GM18951 (cell line): ENCODE data around the gene FRMPD1.
"Not testable (repeated sequence)": the region's sequence is repeated elsewhere in the genome, so short reads cannot be mapped to it uniquely, and the experiment has no call there.

Experiments
- POLR2A ChIP-seq: IDR thresholded peaks from 4 replicates; pipeline ENCODE4 v1.6.1; 2011; ENCODE audit warnings: mild to moderate bottlenecking; ENCODE audit not compliant: insufficient read length, insufficient read depth; ENCODE audit errors: extremely low read depth
- in situ Hi-C: fragments of 300-500 bp; cut with MboI; formaldehyde crosslinking; loops from one replicate; pipeline ENCODE4 v1.12.0; 2022; ENCODE audit warnings: low sequenced_read_pairs, mixed read lengths, inconsistent platforms; ENCODE audit not compliant: unreplicated experiment

Gene FRMPD1

DNA sequence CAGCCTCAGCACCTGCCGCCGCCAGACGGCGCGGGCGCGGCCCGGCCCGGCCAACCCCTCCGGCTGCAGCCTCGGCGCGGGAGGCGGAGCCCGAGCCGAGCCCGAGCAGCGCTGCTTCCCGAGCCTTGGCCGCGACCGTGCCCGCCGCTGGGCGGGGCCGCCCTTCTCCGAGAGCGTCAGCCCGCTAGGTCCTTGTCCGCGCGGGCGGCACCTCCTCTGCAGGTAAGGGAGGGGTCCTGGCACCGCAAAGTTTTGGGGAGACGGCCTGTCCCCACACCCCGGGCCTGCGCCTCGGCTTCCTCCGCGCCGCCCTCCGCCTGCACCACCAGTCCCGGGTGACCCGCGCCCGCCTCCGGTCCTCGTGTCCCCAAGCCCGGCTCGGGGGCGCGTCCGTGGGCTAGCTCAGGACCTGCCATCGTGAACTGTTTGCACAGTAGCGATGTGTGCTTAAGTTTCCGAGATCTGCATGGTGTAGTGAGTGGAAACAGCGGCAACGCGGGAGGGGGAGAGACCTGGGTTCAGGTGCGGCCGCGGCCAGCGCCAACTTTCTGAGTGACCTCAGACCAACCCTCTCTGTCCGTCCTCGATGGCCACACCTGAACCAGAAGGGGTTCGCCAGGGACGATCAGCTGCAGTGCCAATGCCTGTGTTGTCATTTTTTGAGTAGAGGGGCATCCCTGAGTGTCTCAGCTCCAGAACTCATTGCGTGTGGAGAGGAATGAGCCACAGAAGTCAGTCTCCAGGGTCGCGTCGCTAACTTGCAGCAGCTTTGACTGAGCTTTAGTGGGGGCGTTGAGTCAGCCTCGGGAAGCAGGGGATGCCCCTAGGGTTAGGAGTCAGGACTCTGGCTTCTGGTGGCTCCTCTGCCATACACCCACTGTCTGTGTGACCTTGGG is at the start of gene FRMPD1:
TSS of gene FRMPD1 (plus strand) at position 82 of the 896 bp plus-strand sequence. CDS start 41,688 bp downstream, outside the sequence.
- no peak for TF ChIP-seq POLR2A
- in situ Hi-C loops, result no loop called here

- in situ Hi-C loops, result not testable (repeated sequence)
Observed at GRCh38 chr9:37602061-37602460, 48.7 kb upstream of the FRMPD1 start.

DNA sequence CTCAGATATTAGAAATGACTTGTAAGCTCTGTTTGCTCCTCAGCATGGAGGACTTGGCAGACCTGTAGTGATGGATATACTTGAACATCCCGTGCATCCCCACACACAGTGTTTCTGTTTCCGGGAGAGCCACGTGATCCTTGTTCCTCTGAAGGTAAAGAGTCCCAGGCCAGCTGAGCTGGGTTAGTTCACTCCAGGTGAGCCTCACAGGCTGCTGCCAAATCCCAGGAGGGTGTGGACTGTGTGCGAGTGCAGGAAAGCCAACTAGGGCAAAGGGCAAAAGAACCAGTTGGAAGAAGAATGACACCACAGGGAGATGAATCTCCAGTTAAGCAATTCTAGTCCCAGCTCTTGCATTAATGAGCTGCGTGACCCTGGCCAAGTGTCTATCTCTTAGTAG is 47.9 kb upstream of the FRMPD1 start:
- no peak for TF ChIP-seq POLR2A
- in situ Hi-C loops, result no loop called here

DNA sequence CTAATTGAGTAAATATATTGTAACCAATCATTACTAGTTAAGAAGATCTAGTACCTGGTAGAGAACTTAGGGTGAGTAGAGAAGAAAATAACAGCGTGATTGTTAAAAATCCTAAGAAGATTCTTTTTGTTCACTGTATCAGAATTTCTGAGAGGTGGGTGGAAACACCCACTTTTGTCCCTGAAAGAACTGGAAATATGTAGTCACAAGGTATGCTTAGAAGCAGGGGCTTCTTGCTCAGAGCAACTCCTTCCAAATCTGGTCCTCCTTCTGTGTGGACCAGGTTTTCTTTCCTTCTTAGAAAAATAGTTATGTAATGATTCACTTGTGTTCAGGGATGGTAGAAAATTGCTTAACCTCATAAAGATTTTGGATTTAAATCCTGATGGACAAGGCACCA is 46.5 kb upstream of the FRMPD1 start:
- TF ChIP-seq POLR2A, result no peak
- in situ Hi-C loops, result no loop called here

- TF ChIP-seq POLR2A, result no peak
- in situ Hi-C loops, result no loop called here
Observed at GRCh38 chr9:37608250-37608649, 42.5 kb upstream of the FRMPD1 start.

DNA sequence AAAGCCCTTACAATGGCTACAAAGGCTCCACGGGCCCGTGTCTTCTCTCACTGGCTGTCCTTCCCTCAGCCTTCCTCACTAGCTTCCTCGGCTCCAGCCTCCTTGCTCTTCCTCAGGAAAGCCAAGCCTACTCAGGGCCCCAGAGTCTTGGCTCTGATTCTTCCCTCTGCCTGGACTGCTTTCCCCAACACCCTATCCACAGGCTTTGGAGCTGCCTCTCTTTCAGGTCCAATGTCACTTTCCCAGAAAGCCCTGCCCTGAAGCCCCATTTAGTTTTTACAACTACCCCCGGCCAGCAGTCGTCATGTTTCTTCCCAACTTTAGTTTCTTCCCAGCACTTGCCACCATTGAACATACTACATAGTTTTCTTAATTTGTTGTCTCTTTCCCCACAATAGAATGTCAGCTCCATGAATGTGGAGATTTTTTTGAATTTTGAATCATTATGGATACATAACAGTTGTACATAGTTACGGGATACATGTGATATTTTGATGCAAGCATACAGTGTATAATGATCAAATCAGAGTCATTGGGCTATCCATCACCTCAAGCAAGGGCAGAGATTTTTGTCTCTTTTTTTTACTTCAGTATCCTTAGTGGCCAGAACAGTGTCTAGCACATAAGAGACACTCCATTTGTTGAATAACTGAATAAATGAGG is 40.9 kb upstream of the FRMPD1 start:
- in situ Hi-C loops, result no loop called here
- TF ChIP-seq POLR2A, result no peak

DNA sequence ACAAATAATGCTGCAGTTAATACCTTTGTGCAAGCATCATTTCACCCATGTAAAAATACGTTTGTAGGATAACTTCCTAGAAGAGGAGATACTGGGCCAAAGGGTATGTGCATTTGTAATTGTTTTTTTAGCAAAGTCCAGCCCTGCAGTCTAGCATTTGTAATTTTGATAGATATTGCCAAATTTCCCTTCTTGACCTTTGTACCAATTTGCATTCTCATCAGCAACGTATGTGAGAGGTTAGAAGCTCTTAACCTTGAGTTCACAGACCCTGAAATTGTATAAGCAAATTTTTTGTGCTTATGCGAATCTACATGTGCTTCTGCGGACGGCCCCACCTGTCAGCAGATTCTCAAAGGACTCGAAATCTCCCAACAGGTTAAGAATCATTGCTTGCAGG is 39.7 kb upstream of the FRMPD1 start:
- TF ChIP-seq POLR2A, result no peak
- in situ Hi-C loops, result no loop called here

GRCh38 chr9:37611961-37612360 is 38.8 kb upstream of the FRMPD1 start:
- no peak for TF ChIP-seq POLR2A
- in situ Hi-C loops, result no loop called here

- TF ChIP-seq POLR2A, result no peak
- in situ Hi-C loops, result no loop called here
Observed at GRCh38 chr9:37617161-37617560, 33.6 kb upstream of the FRMPD1 start.

DNA sequence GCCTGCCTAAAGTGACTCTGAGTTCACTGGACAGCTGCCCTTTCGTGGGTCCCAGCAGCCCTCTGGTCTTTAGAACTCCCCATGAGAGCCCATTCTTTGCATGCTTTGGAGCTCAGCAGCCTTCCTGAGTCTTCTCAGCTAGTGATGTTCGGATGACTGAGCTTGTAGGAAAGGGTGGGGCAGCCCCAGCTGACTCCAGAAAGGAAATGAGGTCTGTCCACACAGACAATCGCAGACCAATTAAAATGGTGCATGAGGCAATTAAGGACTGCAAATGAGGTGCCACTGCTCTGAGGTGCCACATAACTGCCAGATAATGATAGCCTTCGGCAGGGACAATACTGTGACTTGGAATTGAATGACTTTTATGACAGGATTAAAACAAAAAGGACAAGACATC is 32.9 kb upstream of the FRMPD1 start:
- no peak for TF ChIP-seq POLR2A
- in situ Hi-C loops, result no loop called here

DNA sequence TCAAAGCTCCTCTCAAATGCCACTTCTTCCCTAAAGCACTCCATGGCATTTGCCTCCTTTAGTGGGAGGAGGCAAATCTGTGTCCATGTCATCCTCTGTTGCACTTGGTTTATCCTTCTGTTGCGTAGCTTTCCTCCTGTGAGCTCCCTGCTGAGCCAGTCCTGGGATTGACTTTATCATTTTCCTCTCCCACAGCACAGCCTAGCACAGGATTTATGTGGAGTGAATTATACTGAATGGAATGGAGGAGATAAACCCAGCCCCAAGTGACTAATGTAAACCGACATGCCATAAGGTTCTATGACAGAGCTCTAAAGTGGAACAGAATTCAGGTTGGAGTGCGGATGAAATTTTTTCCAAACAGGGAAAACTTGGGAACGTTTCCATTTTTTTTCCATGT is 31.9 kb upstream of the FRMPD1 start:
- no peak for TF ChIP-seq POLR2A
- in situ Hi-C loops, result no loop called here

DNA sequence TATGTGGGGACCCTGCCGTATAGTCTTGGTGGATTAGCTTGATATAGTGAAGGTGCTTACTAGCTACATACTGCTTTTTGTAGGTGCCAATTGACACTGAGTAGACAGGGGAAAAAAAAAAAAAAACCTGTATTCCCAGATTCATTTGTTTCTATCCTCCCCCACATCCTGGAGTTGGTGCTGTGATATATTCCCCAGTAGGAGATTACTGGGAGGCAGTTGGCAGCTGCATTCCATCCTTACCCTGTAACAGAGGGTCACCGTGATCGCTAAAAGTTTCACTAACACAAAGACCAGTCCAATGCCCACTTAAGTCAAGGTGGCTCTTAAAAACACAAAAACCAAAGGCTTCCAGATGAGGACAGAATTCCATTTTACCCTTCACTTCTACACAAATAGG is 30.9 kb upstream of the FRMPD1 start:
- TF ChIP-seq POLR2A, result no peak
- in situ Hi-C loops, result no loop called here

DNA sequence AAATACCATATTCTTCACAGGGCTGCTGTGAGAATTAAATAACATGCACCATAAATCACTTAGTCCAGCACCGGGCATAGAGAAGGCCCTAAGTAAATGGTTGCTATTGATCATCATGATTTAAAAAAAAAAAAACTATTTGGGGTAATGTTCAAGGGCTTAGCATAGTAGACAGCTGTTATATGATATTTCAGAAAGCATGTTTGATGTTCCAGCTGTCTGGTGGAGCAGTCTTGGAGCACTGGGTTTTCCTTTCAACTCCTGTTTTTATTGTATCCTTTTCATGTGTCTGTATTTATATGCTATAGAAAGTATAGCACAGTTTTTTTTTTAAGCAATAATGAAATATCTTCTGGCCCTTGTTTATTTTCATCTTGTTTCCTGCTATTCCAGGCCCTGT is 30.4 kb upstream of the FRMPD1 start:
- TF ChIP-seq POLR2A, result no peak
- in situ Hi-C loops, result no loop called here
